ENCODE results near the gene KDM6A. TPM values are rescaled to one million over a fixed set of nuclear protein-coding genes. Genes with fewer than 3 reads are reported as not detected.
A peak's percentile ranks its signal among the peaks of the same experiment; 100 is the strongest.

The KDM6A gene
- total and polyA plus RNA-seq, 9 of the 15 experiments (the other 6 are each of a cell fraction or from before 2014, with no cell fraction given), result 8.4 to 34.3 (median 22.9) TPM

- TF ChIP-seq NCOA1 (IDR thresholded peaks at IDR 0.05; ENCODE audit: low read depth) (no peak), MAX (CRISPR knock-in tag; IDR thresholded peaks at IDR 0.05) (0 out of 2 replicates have a peak, but pooled peaks have one; percentile 25), NFXL1 (CRISPR knock-in tag; IDR thresholded peaks at IDR 0.05) (no peak), NFRKB (IDR thresholded peaks at IDR 0.05; ENCODE audit: low read depth) (no peak), ZNF436 (CRISPR knock-in tag; IDR thresholded peaks at IDR 0.05) (no peak), PPARD (CRISPR knock-in tag; IDR thresholded peaks at IDR 0.05) (no peak), MGA (IDR thresholded peaks at IDR 0.05) (peak; percentile 43; the same call in 1 of the 2 replicates), E2F6 (IDR thresholded peaks at IDR 0.05; ENCODE audit: borderline replicate concordance in 1 of 2, extremely low read depth in 1 of 2, insufficient read depth in 1 of 2, insufficient read length in 1 of 2, low read depth in 1 of 2, low read length in 1 of 2, poor library complexity in 1 of 2, severe bottlenecking in 1 of 2) (no peak), SRSF7 (optimal IDR thresholded peaks at IDR 0.05; ENCODE audit: low read depth, low read length) (no peak), HOMEZ (CRISPR knock-in tag; IDR thresholded peaks at IDR 0.05) (no peak), IRF9 (tag; IDR thresholded peaks at IDR 0.05) (no peak), MTF1 (CRISPR knock-in tag; IDR thresholded peaks at IDR 0.05; ENCODE audit: borderline replicate concordance) (no peak)
Observed at GRCh38 chrX:44871114-44871645, 1.8 kb upstream of the KDM6A start (continued).
